Naive thymus-derived CD8-positive, alpha-beta T cell (primary cell): ENCODE measurements around the gene MED9. TPM values are rescaled to one million over a fixed set of nuclear protein-coding genes. Genes with fewer than 3 reads are reported as not detected.

ENCODE experiments used
- ATAC-seq, 2 donors: fragments of 150-1000 bp; cut with Tn5 transposase in 1 of 2; sonication (Bioruptor Pico), chemical (Tn5 transposase) in 1 of 2; 1 replicate in 1 of 2; 2 replicates in 1 of 2; pipeline ENCODE4 v1.10.0; 2021; ENCODE audit warnings: mild to moderate bottlenecking in 2 of 2, moderate library complexity in 2 of 2
- POLR2A ChIA-PET: fragments of 350-600 bp; sonication (Branson Sonifier 250); formaldehyde crosslinking; loops from one replicate; lab custom pipeline; 2021; ENCODE audit warnings: antibody characterized with exemption; lab: Charles Lee
- DNase-seq, 10 donors: peaks; one replicate each; pipeline versions ENCODE4 v3.0.0 to v3.0.0-alpha.2; 2020 to 2022
- H3K27ac Mint-ChIP-seq, 10 donors: one replicate each; pipeline ENCODE4 v1.8.0; 2020 to 2022; ENCODE audit warnings: mild to moderate bottlenecking in 10 of 10, mixed read lengths in 10 of 10, moderate library complexity in 4 of 10, inconsistent platforms in 1 of 10
- H3K27me3 Mint-ChIP-seq, 5 donors: one replicate each; pipeline ENCODE4 v1.8.0; 2021 to 2022; ENCODE audit warnings: mixed read lengths in 5 of 5
- H3K36me3 Mint-ChIP-seq, 3 donors: one replicate each; pipeline ENCODE4 v1.8.0; 2020 to 2022; ENCODE audit warnings: mixed read lengths in 3 of 3, mild to moderate bottlenecking in 2 of 3, inconsistent platforms in 1 of 3
- H3K4me1 Mint-ChIP-seq, 4 donors: one replicate each; pipeline ENCODE4 v1.8.0; 2021 to 2022; ENCODE audit warnings: mixed read lengths in 4 of 4
- H3K4me3 Mint-ChIP-seq, 10 donors: one replicate each; pipeline ENCODE4 v1.8.0; 2020 to 2022; ENCODE audit warnings: mild to moderate bottlenecking in 10 of 10, mixed read lengths in 10 of 10, moderate library complexity in 6 of 10, inconsistent platforms in 1 of 10
- H3K9me3 Mint-ChIP-seq, 9 donors: one replicate each; pipeline ENCODE4 v1.8.0; 2020 to 2022; ENCODE audit warnings: mixed read lengths in 9 of 9, mild to moderate bottlenecking in 3 of 9, inconsistent platforms in 1 of 9, moderate library complexity in 1 of 9
- polyA plus RNA-seq, 3 donors: library from polyadenylated mRNA; unstranded; fragments of 300-500 nt; fragmentation: Illumina TruSeq; gene quantifications; one replicate each; pipeline ENCODE4 v1.2.3, GENCODE V29; 2021
- total RNA-seq, 8 experiments: library from RNA in 2 of 8; stranded (reverse) in 2 of 8; gene quantifications; one replicate each; pipeline ENCODE4 v1.2.3 and lab custom pipeline; 2021 to 2026

Gene MED9
- total and polyA plus RNA-seq, 5 experiments from 2014 or later = 11.9 to 20.4 (median 17.4) TPM

GRCh38 chr17:17499402-17500145 is 22.8 kb downstream of the MED9 start:
- Mint-ChIP-seq H3K4me3 (no peak overlapping the region), H3K4me1 (peaks cover 3 to 15% (median 13%) of the 10 kb centered on the region in 4 donors), H3K27me3 (peaks cover 4 to 27% (median 7%) of the 10 kb centered on the region in 5 donors), H3K36me3 (no peaks in the 10 kb centered on the region), H3K27ac (no peak overlapping the region), H3K9me3 (no peaks in the 10 kb centered on the region)
- POLR2A ChIA-PET = no interaction called here
- ATAC-seq (no peak), DNase-seq (peak in 1 of 10 donors; percentile 19)

GRCh38 chr17:17500999-17501605 is 24.3 kb downstream of the MED9 start:
- H3K27me3 Mint-ChIP-seq = peaks cover 3 to 17% (median 4%) of the 10 kb centered on the region in 5 donors
- H3K36me3 Mint-ChIP-seq = no peaks in the 10 kb centered on the region
- H3K9me3 Mint-ChIP-seq = no peaks in the 10 kb centered on the region
- ATAC-seq (no peak), DNase-seq (peak in 1 of 10 donors; percentile 52)
- no peak overlapping the region for H3K27ac Mint-ChIP-seq
- H3K4me3 Mint-ChIP-seq = no peak overlapping the region
- H3K4me1 Mint-ChIP-seq = peaks cover 0 to 5% (median 4%) of the 10 kb centered on the region in 4 donors
- POLR2A ChIA-PET = no interaction called here

DNA sequence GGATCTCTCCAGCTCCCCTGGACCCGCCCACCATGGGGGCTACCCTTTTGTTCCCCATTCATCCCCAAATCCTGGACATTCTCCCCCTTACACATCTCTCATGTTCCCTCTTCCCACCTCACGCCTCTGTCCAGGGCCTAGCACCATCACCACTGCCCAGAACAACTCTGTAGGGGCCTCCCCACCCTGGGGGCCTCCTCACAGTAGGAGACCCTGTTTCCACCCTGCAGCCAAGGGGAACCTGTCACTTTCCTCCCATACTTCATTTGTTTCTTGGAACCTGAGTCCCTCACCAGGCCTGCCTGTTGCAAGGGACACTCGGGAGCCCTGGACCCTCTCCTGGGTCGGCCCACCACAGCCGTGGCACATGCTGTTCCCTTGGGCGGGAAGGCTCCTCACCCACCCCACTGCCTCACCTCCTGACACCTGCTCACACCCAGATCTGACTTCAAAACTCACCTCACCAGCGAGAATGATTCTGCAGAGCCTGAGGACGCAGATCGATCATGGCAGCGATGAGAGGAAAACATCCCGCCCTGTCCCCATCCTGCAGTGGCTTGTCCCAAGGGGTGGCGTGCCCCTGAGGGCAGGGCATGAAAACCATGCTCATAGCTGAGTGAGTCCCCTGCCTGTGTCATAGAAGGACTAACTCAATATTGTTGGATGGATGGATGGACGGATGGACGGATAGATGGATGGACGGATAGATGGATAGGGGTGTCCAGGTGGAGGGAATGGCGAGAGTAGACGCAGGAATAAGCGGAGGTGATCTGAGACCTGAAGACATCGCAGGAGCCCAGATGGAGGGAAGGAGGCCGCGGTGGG is 26.2 kb downstream of the MED9 start:
- ATAC-seq = no peak
- no peaks in the 10 kb centered on the region for H3K4me1 Mint-ChIP-seq
- H3K9me3 Mint-ChIP-seq = no peaks in the 10 kb centered on the region
- POLR2A ChIA-PET = no interaction called here
- H3K27me3 Mint-ChIP-seq = peaks cover 0 to 17% (median 3%) of the 10 kb centered on the region in 5 donors
- DNase-seq = no peak
- H3K4me3 Mint-ChIP-seq = no peak overlapping the region
- peak overlapping the region in 1 of 10 donors; percentile 61 for H3K27ac Mint-ChIP-seq
- H3K36me3 Mint-ChIP-seq = no peaks in the 10 kb centered on the region

DNA sequence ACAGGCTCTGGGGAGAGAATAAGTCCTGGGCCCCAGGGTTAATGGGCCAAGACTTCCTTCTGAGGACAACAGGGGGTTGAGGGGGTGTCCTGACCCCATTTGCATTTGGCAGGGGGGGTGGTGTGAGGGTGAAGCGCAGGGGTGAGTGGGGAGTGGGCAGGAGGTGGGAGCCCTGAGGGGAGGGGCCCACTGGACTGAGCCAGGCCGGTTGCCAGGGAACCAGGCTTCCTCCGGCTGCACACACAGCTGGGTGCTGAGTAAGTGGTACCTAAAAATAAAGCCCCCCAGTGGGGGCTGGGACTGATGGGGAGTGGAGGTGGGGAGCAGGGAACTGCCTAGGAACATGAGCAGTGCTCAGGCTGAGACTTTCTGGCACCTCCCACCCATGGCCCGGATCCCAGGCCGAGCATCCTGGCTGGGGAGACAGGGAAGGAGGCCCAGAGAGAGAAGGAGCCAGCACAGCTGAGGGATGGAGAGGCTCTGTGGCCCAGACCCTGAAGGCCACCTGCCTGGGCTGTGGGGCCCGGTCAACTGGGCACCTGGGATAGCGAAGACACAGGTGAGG is 26.8 kb downstream of the MED9 start:
- H3K4me3 Mint-ChIP-seq = no peak overlapping the region

DNA sequence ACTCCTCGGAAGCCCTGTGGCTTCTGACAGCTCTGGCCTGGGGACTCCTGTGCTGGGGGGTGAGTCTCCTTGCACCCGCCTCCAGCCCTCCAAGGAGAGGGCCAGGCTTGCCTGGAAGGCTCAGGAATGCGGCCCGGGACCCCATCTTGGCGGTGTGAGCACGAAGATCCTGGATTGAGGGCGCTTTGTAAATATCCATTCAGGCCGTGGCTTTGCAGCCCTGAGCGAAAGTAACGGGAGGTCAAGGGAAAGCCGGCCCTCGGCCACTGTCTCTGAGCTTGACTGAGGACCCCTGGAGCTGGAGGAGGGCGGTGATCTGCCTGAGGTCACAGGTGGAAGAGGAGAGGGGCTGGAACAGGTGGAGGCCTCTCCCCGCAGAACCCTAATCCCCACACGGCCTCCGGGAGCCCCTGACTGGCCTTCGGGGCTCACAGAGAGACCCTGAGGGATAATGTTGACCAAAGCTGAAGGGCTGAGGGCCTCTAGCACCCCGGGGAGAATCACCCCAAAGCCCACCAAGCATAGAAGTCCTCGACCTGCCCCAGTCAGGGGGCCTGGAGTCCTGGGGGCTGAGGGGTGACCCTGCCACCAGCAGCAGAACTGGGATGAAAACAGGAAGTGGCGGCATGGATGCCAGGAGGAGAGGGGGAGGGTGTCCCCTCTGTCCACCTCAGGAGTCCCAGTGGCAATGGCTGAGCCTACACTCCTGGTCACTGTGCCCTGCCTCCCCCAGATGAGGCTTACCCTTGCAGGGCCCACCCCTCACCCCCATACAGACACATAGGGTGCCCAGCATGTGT is 27.7 kb downstream of the MED9 start:
- POLR2A ChIA-PET = interaction anchor here (1.4 kb wide), 1 partner anchor 8 kb away, joined by 6 read pairs; the partner anchor contains the start of gene RASD1
- no peak for DNase-seq
- H3K27me3 Mint-ChIP-seq = peaks cover 0 to 17% (median 3%) of the 10 kb centered on the region in 5 donors
- H3K36me3 Mint-ChIP-seq = no peaks in the 10 kb centered on the region
- H3K4me3 Mint-ChIP-seq = no peak overlapping the region
- ATAC-seq = no peak
- peak overlapping the region in 1 of 10 donors; percentile 25 for H3K27ac Mint-ChIP-seq
- no peaks in the 10 kb centered on the region for H3K4me1 Mint-ChIP-seq
- no peaks in the 10 kb centered on the region for H3K9me3 Mint-ChIP-seq

More for the DNA sequence above, 26.8 kb downstream of the MED9 start:
- Mint-ChIP-seq H3K4me1 (no peaks in the 10 kb centered on the region), H3K27me3 (peaks cover 0 to 17% (median 3%) of the 10 kb centered on the region in 5 donors), H3K36me3 (no peaks in the 10 kb centered on the region), H3K9me3 (no peaks in the 10 kb centered on the region), H3K27ac (peak overlapping the region in 1 of 10 donors; percentile 25)
- POLR2A ChIA-PET = no interaction called here
- DNase-seq (no peak), ATAC-seq (no peak)

DNA sequence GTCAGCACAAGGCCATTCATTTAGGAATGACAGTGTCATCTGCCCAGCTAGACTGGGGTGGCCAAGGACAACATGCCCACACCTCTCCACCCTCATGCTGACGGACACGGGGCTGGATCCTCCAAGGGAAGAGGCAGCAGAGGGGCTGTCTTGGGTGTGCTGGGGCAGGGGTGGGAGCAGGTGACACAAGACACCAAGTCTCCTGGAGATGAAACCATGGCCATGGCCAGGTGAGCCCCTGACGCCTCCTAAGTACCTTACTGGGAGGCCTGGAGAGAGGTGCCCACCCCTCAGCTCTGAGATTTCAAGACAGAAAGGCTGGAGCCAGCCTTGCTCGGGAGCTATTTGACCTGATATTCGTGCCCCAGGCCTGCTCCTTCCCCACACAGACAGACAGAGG is 28.4 kb downstream of the MED9 start:
- ATAC-seq = no peak
- Mint-ChIP-seq H3K4me1 (no peaks in the 10 kb centered on the region), H3K27ac (no peak overlapping the region), H3K9me3 (no peaks in the 10 kb centered on the region), H3K36me3 (no peaks in the 10 kb centered on the region), H3K4me3 (no peak overlapping the region), H3K27me3 (peaks cover 0 to 17% (median 3%) of the 10 kb centered on the region in 5 donors)
- peak in 1 of 10 donors; percentile 50 for DNase-seq
- POLR2A ChIA-PET = interaction anchor here (1.4 kb wide), 1 partner anchor 9 kb away, joined by 6 read pairs; the partner anchor contains the start of gene RASD1

DNA sequence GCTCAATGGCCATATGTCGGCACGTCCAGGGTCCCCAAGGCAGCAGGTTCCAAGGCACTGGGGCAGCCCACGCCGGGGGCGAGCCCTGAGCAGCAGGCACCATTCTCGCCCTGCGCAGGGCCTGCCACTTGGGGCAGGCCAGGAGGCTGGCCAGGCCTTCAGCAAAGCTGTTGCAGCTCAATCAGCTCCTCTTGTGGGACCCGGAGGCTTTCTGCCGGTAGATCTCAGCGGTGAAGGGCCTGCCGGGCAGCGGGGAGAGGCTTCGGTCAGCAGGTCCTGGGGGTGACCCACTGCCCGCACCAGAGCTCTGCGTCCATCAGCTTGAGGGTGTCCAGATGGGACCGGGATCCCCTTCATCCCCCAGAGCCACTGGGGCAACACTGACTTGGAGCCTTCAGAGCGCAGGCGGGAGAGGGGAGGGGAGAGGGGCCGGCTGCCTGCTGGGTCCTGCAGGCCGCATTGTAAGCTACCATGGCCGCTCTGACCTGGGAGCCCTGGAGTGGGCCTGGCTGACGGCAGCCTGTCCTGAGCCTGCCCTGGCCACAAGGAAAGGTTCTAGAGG is 28.9 kb downstream of the MED9 start:
- DNase-seq = peak in 1 of 10 donors; percentile 43
- no peaks in the 10 kb centered on the region for H3K9me3 Mint-ChIP-seq
- H3K27me3 Mint-ChIP-seq = peaks cover 0 to 17% (median 3%) of the 10 kb centered on the region in 5 donors
- ATAC-seq = no peak
- H3K4me1 Mint-ChIP-seq = peaks cover 0 to 2% (median 0%) of the 10 kb centered on the region in 4 donors
- POLR2A ChIA-PET = interaction anchor here (1.4 kb wide), 1 partner anchor 9 kb away, joined by 6 read pairs; the partner anchor contains the start of gene RASD1
- no peaks in the 10 kb centered on the region for H3K36me3 Mint-ChIP-seq
- no peak overlapping the region for H3K27ac Mint-ChIP-seq
- H3K4me3 Mint-ChIP-seq = no peak overlapping the region

- Mint-ChIP-seq H3K4me1 (peaks cover 0 to 7% (median 2%) of the 10 kb centered on the region in 4 donors), H3K9me3 (no peaks in the 10 kb centered on the region), H3K27ac (no peak overlapping the region), H3K36me3 (no peaks in the 10 kb centered on the region), H3K27me3 (peaks cover 0 to 17% (median 2%) of the 10 kb centered on the region in 5 donors), H3K4me3 (no peak overlapping the region)
- ATAC-seq (no peak), DNase-seq (peak in 1 of 10 donors; percentile 48)
- POLR2A ChIA-PET = no interaction called here
Observed at GRCh38 chr17:17506181-17506741, 29.5 kb downstream of the MED9 start.

- Mint-ChIP-seq H3K27ac (no peak overlapping the region), H3K4me1 (peaks cover under 1 to 7% (median 2%) of the 10 kb centered on the region in 4 donors), H3K36me3 (no peaks in the 10 kb centered on the region), H3K4me3 (no peak overlapping the region), H3K27me3 (peaks cover 0 to 13% (median 2%) of the 10 kb centered on the region in 5 donors), H3K9me3 (no peaks in the 10 kb centered on the region)
- DNase-seq (peak in 1 of 10 donors; percentile 37), ATAC-seq (no peak)
- POLR2A ChIA-PET = no interaction called here
Observed at GRCh38 chr17:17506893-17507464, 30.2 kb downstream of the MED9 start.

DNA sequence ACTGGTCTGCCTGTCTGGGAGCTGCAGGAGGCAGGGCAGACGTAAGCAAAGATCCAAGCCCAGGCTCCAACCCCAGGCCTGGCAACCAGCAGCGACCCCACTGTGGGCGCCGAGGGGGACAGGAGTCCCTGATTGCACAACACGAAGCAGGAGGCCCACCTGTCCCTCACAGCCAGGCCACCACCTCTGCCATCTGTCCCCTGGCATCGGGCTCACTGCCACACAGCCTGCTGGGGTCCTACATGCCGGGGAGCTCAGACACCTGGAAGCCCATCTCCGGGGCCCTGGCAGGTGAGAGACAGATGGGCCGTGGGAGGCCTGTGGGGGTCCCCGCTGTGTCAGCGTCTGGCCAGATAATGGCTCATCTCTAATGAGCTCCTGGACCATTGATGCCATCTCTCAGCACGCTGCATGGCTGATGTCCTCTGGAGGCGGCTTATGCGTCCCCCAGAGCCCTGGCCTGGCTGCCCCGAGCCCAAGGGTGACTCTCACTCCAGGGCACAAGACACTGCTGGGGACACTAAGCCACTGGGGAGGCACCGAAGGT is 30.7 kb downstream of the MED9 start:
- no peak for ATAC-seq
- Mint-ChIP-seq H3K27me3 (peaks cover 0 to 8% (median 0%) of the 10 kb centered on the region in 5 donors), H3K4me1 (peaks cover 2 to 7% (median 2%) of the 10 kb centered on the region in 4 donors), H3K36me3 (no peaks in the 10 kb centered on the region), H3K4me3 (no peak overlapping the region), H3K9me3 (no peaks in the 10 kb centered on the region), H3K27ac (no peak overlapping the region)
- POLR2A ChIA-PET = no interaction called here
- peak in 1 of 10 donors; percentile 38 for DNase-seq
